GM19099 (cell line): ENCODE measurements around the gene POLD1.

ENCODE experiments used
- POLR2A ChIP-seq: IDR thresholded peaks from 3 replicates; pipeline ENCODE4 v1.6.1; 2011; ENCODE audit warnings: low read depth; ENCODE audit not compliant: insufficient read length; ENCODE audit errors: extremely low read depth

The POLD1 gene

GRCh38 chr19:50410109-50410508, 26.0 kb downstream of the POLD1 start:
- no peak for TF ChIP-seq POLR2A

- no peak for TF ChIP-seq POLR2A
These were observed 28.3 kb downstream of the POLD1 start for GRCh38 chr19:50412419-50412818.

- TF ChIP-seq POLR2A: no peak
These were observed 28.9 kb downstream of the POLD1 start for GRCh38 chr19:50413096-50413495.

DNA sequence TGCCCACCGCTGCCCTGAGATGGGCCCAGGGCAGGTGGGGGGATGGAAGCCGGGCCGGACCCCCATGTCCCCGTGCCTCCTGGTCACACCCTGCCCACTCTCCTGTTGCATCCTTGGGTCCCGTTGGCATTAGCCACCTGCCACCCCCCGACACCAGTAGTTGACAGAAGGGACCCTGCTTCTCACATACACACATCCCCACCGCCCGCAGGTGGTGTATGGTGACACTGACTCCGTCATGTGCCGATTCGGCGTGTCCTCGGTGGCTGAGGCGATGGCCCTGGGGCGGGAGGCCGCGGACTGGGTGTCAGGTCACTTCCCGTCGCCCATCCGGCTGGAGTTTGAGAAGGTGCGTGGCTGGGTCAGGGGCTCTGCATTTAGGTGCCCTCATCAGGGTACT, 29.4 kb downstream of the POLD1 start:
- no peak for TF ChIP-seq POLR2A

DNA sequence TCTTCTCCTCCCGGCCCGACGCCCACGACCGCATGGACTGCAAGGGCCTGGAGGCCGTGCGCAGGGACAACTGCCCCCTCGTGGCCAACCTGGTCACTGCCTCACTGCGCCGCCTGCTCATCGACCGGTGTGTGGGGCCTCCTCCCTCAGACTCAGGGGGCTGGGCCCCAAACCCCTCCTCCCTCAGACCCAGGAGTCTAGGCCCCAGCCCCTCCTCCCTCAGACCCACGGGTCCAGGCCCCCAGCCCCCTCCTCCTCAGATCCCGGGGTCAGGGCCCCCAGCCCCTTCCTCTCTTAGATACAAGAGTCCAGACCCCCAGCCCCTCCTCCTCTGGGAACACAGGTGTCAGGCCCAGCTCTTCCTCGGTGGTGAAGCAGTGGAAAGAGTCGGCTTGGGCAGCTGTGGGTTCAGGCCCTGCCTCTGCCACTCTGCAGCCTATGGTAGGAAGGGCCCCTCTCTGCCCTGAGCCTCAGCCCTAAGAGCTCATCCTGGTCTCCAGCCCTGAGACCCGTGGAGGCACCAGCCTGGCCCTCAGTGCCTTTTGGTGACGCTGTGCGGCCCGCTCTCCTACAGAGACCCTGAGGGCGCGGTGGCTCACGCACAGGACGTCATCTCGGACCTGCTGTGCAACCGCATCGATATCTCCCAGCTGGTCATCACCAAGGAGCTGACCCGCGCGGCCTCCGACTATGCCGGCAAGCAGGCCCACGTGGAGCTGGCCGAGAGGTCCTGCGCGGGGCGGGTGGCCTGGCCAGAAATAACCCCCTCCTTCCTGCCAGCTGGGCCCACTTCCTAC, 30.9 kb downstream of the POLD1 start:
- TF ChIP-seq POLR2A: no peak

DNA sequence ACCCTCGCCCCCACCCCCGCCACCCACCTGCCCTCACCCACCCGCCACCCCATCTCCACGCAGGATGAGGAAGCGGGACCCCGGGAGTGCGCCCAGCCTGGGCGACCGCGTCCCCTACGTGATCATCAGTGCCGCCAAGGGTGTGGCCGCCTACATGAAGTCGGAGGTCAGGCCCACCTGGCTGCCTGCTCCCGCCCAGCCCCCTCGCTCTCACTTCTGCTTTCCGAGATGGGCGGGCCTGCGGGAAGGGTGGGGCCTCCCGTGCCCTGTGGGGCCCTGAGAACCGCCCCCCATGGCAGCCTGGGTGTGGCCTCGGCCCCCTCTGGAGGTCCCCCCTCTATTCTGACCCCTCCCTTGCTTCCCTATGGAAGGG, 31.5 kb downstream of the POLD1 start:
- peak; percentile 57 for TF ChIP-seq POLR2A

DNA sequence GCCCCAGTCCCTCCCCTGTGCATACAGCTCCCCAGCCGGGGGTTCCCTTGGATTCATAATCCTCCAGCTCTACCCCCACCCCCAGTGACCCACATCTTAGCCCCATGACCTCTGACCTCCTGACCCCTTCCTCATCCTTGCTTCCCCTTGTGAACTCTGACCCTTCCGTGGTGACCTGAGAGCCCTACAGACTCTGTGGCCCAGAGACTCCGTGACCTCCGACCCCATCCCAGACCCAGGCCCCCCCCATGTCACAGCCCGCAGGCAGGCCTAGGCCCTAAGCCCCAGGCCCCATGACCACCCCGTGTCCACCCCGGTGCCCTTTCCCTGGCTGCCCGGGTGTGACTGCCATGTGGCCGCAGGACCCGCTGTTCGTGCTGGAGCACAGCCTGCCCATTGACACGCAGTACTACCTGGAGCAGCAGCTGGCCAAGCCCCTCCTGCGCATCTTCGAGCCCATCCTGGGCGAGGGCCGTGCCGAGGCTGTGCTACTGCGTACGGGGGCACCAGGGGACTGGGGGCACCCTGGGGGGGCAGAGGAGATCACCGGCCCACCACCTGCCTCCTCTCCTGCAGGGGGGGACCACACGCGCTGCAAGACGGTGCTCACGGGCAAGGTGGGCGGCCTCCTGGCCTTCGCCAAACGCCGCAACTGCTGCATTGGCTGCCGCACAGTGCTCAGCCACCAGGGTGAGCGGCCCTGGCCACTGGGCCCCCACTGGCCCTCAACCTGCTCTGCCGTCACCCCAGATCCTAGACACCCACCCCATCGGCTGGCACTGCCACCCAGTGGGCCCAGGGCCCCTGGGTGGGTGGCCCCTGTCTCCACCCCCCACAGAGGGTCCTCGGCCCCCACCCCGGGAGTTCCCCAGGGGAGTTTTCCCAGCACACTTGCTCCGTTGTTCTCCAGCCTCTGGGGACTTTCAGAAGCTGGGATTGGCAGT, 32.2 kb downstream of the POLD1 start:
- no peak for TF ChIP-seq POLR2A

- TF ChIP-seq POLR2A: peak; percentile 20
These were observed 33.2 kb downstream of the POLD1 start for GRCh38 chr19:50417111-50418081.

DNA sequence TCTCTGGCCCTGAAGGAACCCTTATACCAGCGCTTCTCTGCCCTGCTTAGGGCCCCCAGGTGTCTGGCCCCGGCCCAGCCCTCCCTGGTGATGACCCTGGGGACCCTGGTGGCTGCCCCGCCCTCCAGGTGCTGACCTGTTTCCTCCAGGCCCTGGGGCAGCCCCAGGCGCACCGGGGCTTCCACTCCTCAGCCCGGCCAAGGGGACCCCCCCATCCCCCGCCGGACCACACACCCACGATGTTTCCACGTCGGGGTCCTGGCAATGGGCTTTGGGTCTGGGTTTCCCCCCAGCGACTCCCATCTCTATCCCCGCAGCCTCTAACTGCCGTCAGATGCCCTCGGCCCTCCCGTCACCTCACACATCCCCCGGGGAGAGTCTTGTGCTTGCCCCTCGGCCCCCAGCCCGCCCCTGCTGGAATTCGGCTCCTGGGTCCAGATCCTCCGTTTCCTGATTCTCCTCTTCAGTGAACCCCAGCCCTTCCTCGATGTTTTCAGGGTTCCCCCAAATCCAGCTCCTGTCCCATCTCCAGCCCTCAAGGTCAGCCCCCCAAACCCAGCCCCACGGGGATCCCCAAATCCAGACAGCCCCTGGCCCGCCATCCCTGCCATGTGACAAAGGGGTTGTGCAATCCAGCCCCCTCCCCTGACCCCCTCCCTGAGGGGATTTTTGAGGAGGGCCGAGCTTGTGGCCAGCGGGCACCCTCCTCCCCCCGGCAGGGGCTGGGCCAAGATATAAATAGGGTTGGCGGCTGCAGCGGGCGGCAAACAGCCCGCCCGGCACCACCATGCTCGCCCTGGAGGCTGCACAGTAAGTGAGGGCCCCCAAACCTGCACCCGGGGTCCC, 34.3 kb downstream of the POLD1 start, which contains the start of gene SPIB:
SPIB (plus strand) TSS at position 763 of the 846 bp plus-strand sequence; CDS start at position 788, 25 bp downstream.
- TF ChIP-seq POLR2A: peak; percentile 97

DNA sequence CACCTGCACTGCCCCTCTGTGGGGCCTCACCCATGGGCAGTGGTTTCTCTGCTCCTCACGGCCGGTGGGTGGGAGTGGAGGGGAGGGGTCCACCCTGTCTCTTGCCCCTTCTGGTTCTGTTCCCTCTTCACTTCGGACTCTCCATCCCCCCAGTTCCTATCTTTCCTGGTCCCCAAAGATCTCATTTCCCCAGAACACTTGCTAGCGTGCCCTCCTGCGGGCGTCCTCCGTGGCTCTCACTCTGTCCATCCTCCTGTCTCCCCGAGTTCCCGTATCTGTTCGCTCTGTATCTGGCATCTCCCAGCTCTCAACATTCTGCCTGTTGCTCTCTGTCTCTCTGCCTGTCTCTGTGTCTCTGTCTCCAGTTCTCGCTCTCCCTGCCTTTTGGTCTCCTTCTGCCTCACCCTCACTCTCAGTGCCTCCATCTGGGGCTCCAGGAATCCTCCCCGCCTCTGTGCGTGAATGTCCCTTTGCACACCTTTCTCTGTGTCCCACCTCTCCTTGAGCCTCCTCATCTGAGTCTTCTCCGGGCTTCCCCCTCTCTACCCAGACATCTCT, 35.0 kb downstream of the POLD1 start:
- TF ChIP-seq POLR2A: no peak

DNA sequence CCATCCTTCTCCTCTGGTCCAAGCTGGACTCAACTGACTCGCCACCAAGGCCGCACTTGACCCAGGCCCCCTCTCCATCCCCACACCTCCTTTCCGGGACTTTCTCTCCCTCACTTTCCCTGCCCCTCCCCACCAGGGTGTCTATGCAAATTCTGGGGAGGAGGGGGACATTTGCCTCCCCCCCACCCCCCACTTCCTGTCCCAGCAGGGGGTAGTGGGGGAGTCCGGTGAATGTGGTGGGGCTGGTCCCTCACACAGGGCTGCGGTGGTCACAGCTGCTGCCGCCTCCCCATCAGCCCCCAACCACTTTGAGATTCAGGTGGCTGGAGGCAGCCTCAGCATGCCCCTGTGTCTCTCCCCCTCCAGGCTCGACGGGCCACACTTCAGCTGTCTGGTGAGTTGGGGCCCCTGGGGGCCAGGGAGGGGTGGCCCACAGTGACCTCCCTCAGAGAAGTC, 35.5 kb downstream of the POLD1 start:
- peak; percentile 60 for TF ChIP-seq POLR2A

- TF ChIP-seq POLR2A: no peak
These were observed 36.0 kb downstream of the POLD1 start for GRCh38 chr19:50420127-50420526.

DNA sequence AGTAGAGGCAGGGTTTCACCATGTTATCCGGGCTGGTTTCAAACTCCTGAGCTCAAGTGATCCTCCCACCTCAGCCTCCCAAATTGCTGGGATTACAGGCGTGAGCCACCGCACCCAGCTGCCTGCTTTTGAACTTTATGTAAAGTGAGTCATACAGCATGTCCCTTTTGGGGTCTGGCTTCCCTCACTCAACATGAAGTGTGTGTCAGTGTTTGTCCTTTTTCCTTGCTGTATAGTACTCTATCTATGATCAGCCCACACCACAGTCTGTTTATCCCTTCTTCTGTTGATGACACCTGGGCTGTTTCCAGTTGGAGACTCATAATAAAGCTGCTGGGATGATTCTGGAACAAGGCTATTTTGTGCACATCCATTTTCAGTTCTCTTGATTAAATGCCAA, 36.7 kb downstream of the POLD1 start:
- no peak for TF ChIP-seq POLR2A
